ENCODE results near the gene CFAP157. TPM values are rescaled to one million over a fixed set of nuclear protein-coding genes. Genes with fewer than 3 reads are reported as not detected.

The CFAP157 gene
- polyA plus RNA-seq, 1 of the 3 experiments (the other 2 are of a cell fraction), result 0.25 TPM

GRCh38 chr9:127712371-127712770 lies 5.6 kb downstream of the CFAP157 start:
- POLR2A ChIA-PET, result no interaction called here
- Histone ChIP-seq H4K20me1 (ENCODE audit: insufficient read depth) (no peaks in the 10 kb centered on the region), H2AFZ (ENCODE audit: low read depth) (no peak overlapping the region)

DNA sequence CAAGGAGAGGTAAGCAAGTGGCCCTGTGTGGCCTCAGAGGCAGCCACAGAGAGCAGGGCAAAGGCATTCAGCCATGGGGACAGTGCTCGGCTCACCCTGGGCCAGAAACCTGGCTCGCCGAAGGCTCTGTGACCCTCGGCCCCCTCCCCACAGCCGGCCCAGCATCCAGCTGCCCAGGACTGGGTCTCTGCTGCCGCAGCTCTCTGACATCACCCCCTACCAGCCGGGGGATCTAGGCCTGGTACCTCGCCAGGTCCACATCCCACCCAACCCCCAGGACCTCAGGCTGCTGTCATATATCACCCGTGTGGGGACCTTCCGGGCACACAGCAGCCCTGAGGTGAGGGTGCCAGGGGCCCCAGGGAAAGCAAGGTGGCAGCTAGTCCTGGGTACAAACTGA lies 6.1 kb downstream of the CFAP157 start:
- 80% methylated on average over 1 of the region's 10 CpGs for WGBS (ENCODE audit: low lambda C conversion rate)
- ChIA-PET POLR2A (no interaction called here), CTCF (interaction anchor here (1.0 to 1.9 kb wide), 2 partner anchors 22 to 126 kb away, joined by 3 to 7 read pairs; partner anchors contain the start of gene TOR2A)
- Histone ChIP-seq H3K9me2 (no peaks in the 10 kb centered on the region), H3K4me2 (no peak overlapping the region), H3K27ac (ENCODE audit: low read depth in 2 of 2, low read length in 1 of 2) (no peak overlapping the region), H3F3A (replicated peaks; ENCODE audit: insufficient read depth) (no peaks in the 10 kb centered on the region), H3K4me1 (ENCODE audit: control insufficient read depth in 1 of 2, insufficient read depth in 2 of 2, low read depth in 1 of 2, low read length in 1 of 2) (peaks cover 0 to 15% of the 10 kb centered on the region in 2 experiments; a peak in 1 of 4 replicates), H3K9me3 (no peaks in the 10 kb centered on the region), H3K79me2 (ENCODE audit: insufficient read depth) (peaks cover 13% of the 10 kb centered on the region; the same call in 1 of the 2 replicates), H3K36me3 (replicated peaks in 1 of 2; ENCODE audit: control insufficient read depth in 1 of 2, insufficient read depth in 2 of 2, low read length in 1 of 2) (no peaks in the 10 kb centered on the region), H3K27me3 (ENCODE audit: insufficient read depth) (no peaks in the 10 kb centered on the region), H3K9ac (no peak overlapping the region), H2AFZ (ENCODE audit: low read depth) (no peak overlapping the region), H4K20me1 (ENCODE audit: insufficient read depth) (no peaks in the 10 kb centered on the region), H3K4me3 (ENCODE audit: low read depth in 2 of 2, low read length in 1 of 2) (no peak overlapping the region)
- TF ChIP-seq JUND (IDR thresholded peaks at IDR 0.05) (no peak), RFX5 (IDR thresholded peaks at IDR 0.05; ENCODE audit: low read length) (no peak), MEF2A (IDR thresholded peaks at IDR 0.05; ENCODE audit: borderline replicate concordance, low read depth) (no peak), YY1 (IDR thresholded peaks at IDR 0.05; ENCODE audit: low read depth) (no peak), TCF12 (IDR thresholded peaks at IDR 0.05) (no peak), NRF1 (IDR thresholded peaks at IDR 0.05; ENCODE audit: low read depth, low read length) (no peak), RAD21 (IDR thresholded peaks at IDR 0.05; ENCODE audit: low read length) (no peak), NFIC (IDR thresholded peaks at IDR 0.05; ENCODE audit: borderline replicate concordance) (no peak)
- no peak for DNase-seq

More at GRCh38 chr9:127712371-127712770, 5.6 kb downstream of the CFAP157 start:
- peaks cover 0 to 15% of the 10 kb centered on the region in 2 experiments; a peak in 1 of 4 replicates for H3K4me1 ChIP-seq (ENCODE audit: control insufficient read depth in 1 of 2, insufficient read depth in 2 of 2, low read depth in 1 of 2, low read length in 1 of 2)
- H3F3A ChIP-seq (replicated peaks; ENCODE audit: insufficient read depth), result no peaks in the 10 kb centered on the region
- no peaks in the 10 kb centered on the region for H3K9me2 ChIP-seq
- no peak overlapping the region for H3K4me2 ChIP-seq
- H3K9ac ChIP-seq, result no peak overlapping the region
- peaks cover 13% of the 10 kb centered on the region; the same call in 1 of the 2 replicates for H3K79me2 ChIP-seq (ENCODE audit: insufficient read depth)
- TF ChIP-seq CTCF (IDR thresholded peaks at IDR 0.05) (no peak), ZBTB33 (IDR thresholded peaks at IDR 0.05; ENCODE audit: borderline replicate concordance, low read depth) (no peak), SMC3 (IDR thresholded peaks at IDR 0.05; ENCODE audit: low read depth, low read length) (no peak), RAD21 (IDR thresholded peaks at IDR 0.05; ENCODE audit: low read length) (no peak), JUND (IDR thresholded peaks at IDR 0.05) (no peak), RCOR1 (IDR thresholded peaks at IDR 0.05; ENCODE audit: low read length) (no peak)
- H3K4me3 ChIP-seq (ENCODE audit: low read depth in 2 of 2, low read length in 1 of 2), result no peak overlapping the region
- H3K27me3 ChIP-seq (ENCODE audit: insufficient read depth), result no peaks in the 10 kb centered on the region
- no peaks in the 10 kb centered on the region for H3K36me3 ChIP-seq (replicated peaks in 1 of 2; ENCODE audit: control insufficient read depth in 1 of 2, insufficient read depth in 2 of 2, low read length in 1 of 2)
- H3K27ac ChIP-seq (ENCODE audit: low read depth in 2 of 2, low read length in 1 of 2), result no peak overlapping the region
- no peaks in the 10 kb centered on the region for H3K9me3 ChIP-seq
- 92% methylated on average over 11 of the region's 11 CpGs for WGBS (ENCODE audit: low lambda C conversion rate)
- no peak for DNase-seq
- CTCF ChIA-PET, result interaction anchor here (1.9 kb wide), 1 partner anchor 22 kb away, joined by 7 read pairs; the partner anchor contains the start of gene TOR2A
